Measurements from ENCODE around the gene GMDS. TPM values are rescaled to one million over a fixed set of nuclear protein-coding genes. Genes with fewer than 3 reads are reported as not detected.

The GMDS gene
- total and polyA plus RNA-seq, 2 of the 8 experiments (the other 6 are each of a cell fraction or from before 2014, with no cell fraction given) = 16.8 to 50.0 TPM

- TF ChIP-seq POLR2AphosphoS5 (IDR thresholded peaks at IDR 0.05; ENCODE audit: low read depth, low read length) (no peak), E2F6 (IDR thresholded peaks at IDR 0.05) (no peak), CBX8 (IDR thresholded peaks at IDR 0.05; ENCODE audit: borderline replicate concordance, low read depth, low read length) (no peak), HDAC2 (IDR thresholded peaks at IDR 0.05; ENCODE audit: borderline replicate concordance in 1 of 2, low read depth in 2 of 2, low read length in 2 of 2) (no peak)
Measured at GRCh38 chr6:1662534-1662933, 582.9 kb downstream of the GMDS start (continued).
